ENCODE data around the gene PPP1R14C.

The PPP1R14C gene

GRCh38 chr6:150176152-150176551 lies 33.3 kb downstream of the PPP1R14C start:
- TF ChIP-seq CREB1 (IDR thresholded peaks at IDR 0.05; ENCODE audit: low read depth) = no peak
- no peak for TF ChIP-seq RAD21 (IDR thresholded peaks at IDR 0.05; ENCODE audit: low read depth)
- TF ChIP-seq NFIC (IDR thresholded peaks at IDR 0.05) = peak; percentile 33; the same call in 1 of the 2 replicates
- TF ChIP-seq TEAD4 (IDR thresholded peaks at IDR 0.05) = no peak

GRCh38 chr6:150176659-150177058 lies 33.8 kb downstream of the PPP1R14C start:
- TF ChIP-seq CEBPB (IDR thresholded peaks at IDR 0.05) (no peak), EP300 (IDR thresholded peaks at IDR 0.05; ENCODE audit: borderline replicate concordance) (no peak), TCF12 (IDR thresholded peaks at IDR 0.05; ENCODE audit: low read depth) (no peak), TEAD4 (IDR thresholded peaks at IDR 0.05) (no peak), RAD21 (IDR thresholded peaks at IDR 0.05; ENCODE audit: low read depth) (no peak), YY1 (IDR thresholded peaks at IDR 0.05; ENCODE audit: low read depth) (no peak), REST (IDR thresholded peaks at IDR 0.05; ENCODE audit: low read depth) (no peak), CREB1 (IDR thresholded peaks at IDR 0.05; ENCODE audit: low read depth) (no peak), FOXM1 (IDR thresholded peaks at IDR 0.05; ENCODE audit: borderline replicate concordance, low read depth) (no peak), ZBTB7A (IDR thresholded peaks at IDR 0.05; ENCODE audit: low read depth) (no peak), TAF1 (IDR thresholded peaks at IDR 0.05; ENCODE audit: low read depth) (no peak), USF1 (IDR thresholded peaks at IDR 0.05) (no peak), NFIC (IDR thresholded peaks at IDR 0.05) (no peak), EGR1 (IDR thresholded peaks at IDR 0.05) (no peak), MAX (IDR thresholded peaks at IDR 0.05) (no peak)

GRCh38 chr6:150177259-150177951 lies 34.6 kb downstream of the PPP1R14C start:
- TF ChIP-seq EGR1 (IDR thresholded peaks at IDR 0.05) = no peak
- TF ChIP-seq NFIC (IDR thresholded peaks at IDR 0.05) = no peak
- no peak for TF ChIP-seq CEBPB (IDR thresholded peaks at IDR 0.05)
- TF ChIP-seq TCF12 (IDR thresholded peaks at IDR 0.05; ENCODE audit: low read depth) = no peak
- TF ChIP-seq USF1 (IDR thresholded peaks at IDR 0.05) = no peak
- TF ChIP-seq RAD21 (IDR thresholded peaks at IDR 0.05; ENCODE audit: low read depth) = no peak
- TF ChIP-seq FOXM1 (IDR thresholded peaks at IDR 0.05; ENCODE audit: borderline replicate concordance, low read depth) = no peak
- TF ChIP-seq TEAD4 (IDR thresholded peaks at IDR 0.05) = no peak
- TF ChIP-seq REST (IDR thresholded peaks at IDR 0.05; ENCODE audit: low read depth) = no peak
- TF ChIP-seq YY1 (IDR thresholded peaks at IDR 0.05; ENCODE audit: low read depth) = no peak
- TF ChIP-seq EP300 (IDR thresholded peaks at IDR 0.05; ENCODE audit: borderline replicate concordance) = no peak
- no peak for TF ChIP-seq ZBTB7A (IDR thresholded peaks at IDR 0.05; ENCODE audit: low read depth)
- no peak for TF ChIP-seq CREB1 (IDR thresholded peaks at IDR 0.05; ENCODE audit: low read depth)
- no peak for TF ChIP-seq MAX (IDR thresholded peaks at IDR 0.05)
- TF ChIP-seq TAF1 (IDR thresholded peaks at IDR 0.05; ENCODE audit: low read depth) = no peak

GRCh38 chr6:150177952-150178520 lies 35.2 kb downstream of the PPP1R14C start:
- TF ChIP-seq TCF12 (IDR thresholded peaks at IDR 0.05; ENCODE audit: low read depth) (no peak), FOXM1 (IDR thresholded peaks at IDR 0.05; ENCODE audit: borderline replicate concordance, low read depth) (no peak), CREB1 (IDR thresholded peaks at IDR 0.05; ENCODE audit: low read depth) (no peak), RAD21 (IDR thresholded peaks at IDR 0.05; ENCODE audit: low read depth) (no peak), YY1 (IDR thresholded peaks at IDR 0.05; ENCODE audit: low read depth) (no peak), REST (IDR thresholded peaks at IDR 0.05; ENCODE audit: low read depth) (no peak), CEBPB (IDR thresholded peaks at IDR 0.05) (no peak), EGR1 (IDR thresholded peaks at IDR 0.05) (no peak), TAF1 (IDR thresholded peaks at IDR 0.05; ENCODE audit: low read depth) (no peak), TEAD4 (IDR thresholded peaks at IDR 0.05) (no peak), ZBTB7A (IDR thresholded peaks at IDR 0.05; ENCODE audit: low read depth) (no peak), USF1 (IDR thresholded peaks at IDR 0.05) (no peak), MAX (IDR thresholded peaks at IDR 0.05) (no peak), EP300 (IDR thresholded peaks at IDR 0.05; ENCODE audit: borderline replicate concordance) (no peak), NFIC (IDR thresholded peaks at IDR 0.05) (no peak)

All from Ishikawa (cell line).